ENCODE measurements around the gene SPR.

DNA sequence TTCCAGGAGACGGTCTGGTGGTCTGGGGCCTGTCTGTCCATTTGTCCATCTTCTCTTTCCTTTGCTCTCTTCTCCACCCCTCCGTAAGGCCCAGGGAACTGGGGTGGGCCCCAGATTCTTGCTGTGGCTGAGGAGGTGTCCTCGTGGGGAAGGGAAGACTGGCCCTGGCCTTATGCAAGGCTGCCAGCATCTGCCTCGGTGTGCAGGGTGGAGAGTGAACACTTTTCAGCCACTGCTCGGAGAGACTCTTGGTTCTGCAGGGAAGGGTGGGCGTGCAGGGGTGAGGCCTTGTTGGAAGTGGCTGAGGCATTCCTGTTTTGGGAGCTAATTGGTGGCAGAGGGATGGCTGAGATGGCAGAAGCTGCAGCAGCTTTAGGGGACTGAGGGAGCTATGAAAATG is 53.2 kb downstream of the SPR start:
- no peak for TF ChIP-seq POLR2A (IDR thresholded peaks at IDR 0.05)
- TF ChIP-seq, protein P1, sequence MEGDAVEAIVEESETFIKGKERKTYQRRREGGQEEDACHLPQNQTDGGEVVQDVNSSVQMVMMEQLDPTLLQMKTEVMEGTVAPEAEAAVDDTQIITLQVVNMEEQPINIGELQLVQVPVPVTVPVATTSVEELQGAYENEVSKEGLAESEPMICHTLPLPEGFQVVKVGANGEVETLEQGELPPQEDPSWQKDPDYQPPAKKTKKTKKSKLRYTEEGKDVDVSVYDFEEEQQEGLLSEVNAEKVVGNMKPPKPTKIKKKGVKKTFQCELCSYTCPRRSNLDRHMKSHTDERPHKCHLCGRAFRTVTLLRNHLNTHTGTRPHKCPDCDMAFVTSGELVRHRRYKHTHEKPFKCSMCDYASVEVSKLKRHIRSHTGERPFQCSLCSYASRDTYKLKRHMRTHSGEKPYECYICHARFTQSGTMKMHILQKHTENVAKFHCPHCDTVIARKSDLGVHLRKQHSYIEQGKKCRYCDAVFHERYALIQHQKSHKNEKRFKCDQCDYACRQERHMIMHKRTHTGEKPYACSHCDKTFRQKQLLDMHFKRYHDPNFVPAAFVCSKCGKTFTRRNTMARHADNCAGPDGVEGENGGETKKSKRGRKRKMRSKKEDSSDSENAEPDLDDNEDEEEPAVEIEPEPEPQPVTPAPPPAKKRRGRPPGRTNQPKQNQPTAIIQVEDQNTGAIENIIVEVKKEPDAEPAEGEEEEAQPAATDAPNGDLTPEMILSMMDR (IDR thresholded peaks at IDR 0.05) = no peak

All from testis (tissue), 2 donors.